Ecto neural progenitor cell (in vitro differentiated cells): ENCODE results near the gene PHACTR3.

Experiments used
- DNase-seq: peaks from one replicate; pipeline ENCODE4 v3.0.0-alpha.2; 2018; ENCODE audit warnings: low spot score

PHACTR3 gene

GRCh38 chr20:59574308-59574707 lies 30.0 kb upstream of the PHACTR3 start:
- DNase-seq, result no peak

GRCh38 chr20:59575216-59575615 lies 29.1 kb upstream of the PHACTR3 start:
- DNase-seq, result no peak

- no peak for DNase-seq
These were observed 28.7 kb upstream of the PHACTR3 start for GRCh38 chr20:59575653-59576052.

GRCh38 chr20:59576216-59576953 lies 28.0 kb upstream of the PHACTR3 start:
- DNase-seq, result no peak

GRCh38 chr20:59577037-59577808 lies 27.1 kb upstream of the PHACTR3 start:
- no peak for DNase-seq

- DNase-seq, result no peak
These were observed 26.4 kb upstream of the PHACTR3 start for GRCh38 chr20:59577809-59578435.

GRCh38 chr20:59578436-59579403 lies 25.6 kb upstream of the PHACTR3 start:
- DNase-seq, result no peak

- no peak for DNase-seq
These were observed 24.8 kb upstream of the PHACTR3 start for GRCh38 chr20:59579404-59580145.

- DNase-seq, result no peak
These were observed 24.0 kb upstream of the PHACTR3 start for GRCh38 chr20:59580146-59580946.

GRCh38 chr20:59580991-59581401 lies 23.3 kb upstream of the PHACTR3 start:
- no peak for DNase-seq

- no peak for DNase-seq
These were observed 22.2 kb upstream of the PHACTR3 start for GRCh38 chr20:59581993-59582679.

GRCh38 chr20:59583428-59584277 lies 20.7 kb upstream of the PHACTR3 start:
- no peak for DNase-seq

- DNase-seq, result no peak
These were observed 19.9 kb upstream of the PHACTR3 start for GRCh38 chr20:59584278-59584925.

- no peak for DNase-seq
These were observed 18.5 kb upstream of the PHACTR3 start for GRCh38 chr20:59585714-59586409.

GRCh38 chr20:59586613-59587012 lies 17.7 kb upstream of the PHACTR3 start:
- no peak for DNase-seq

GRCh38 chr20:59587570-59587969 lies 16.8 kb upstream of the PHACTR3 start:
- no peak for DNase-seq

GRCh38 chr20:59588236-59588855 lies 16.0 kb upstream of the PHACTR3 start:
- no peak for DNase-seq
